ENCODE results near the gene CELSR1. TPM values are rescaled to one million over a fixed set of nuclear protein-coding genes. Genes with fewer than 3 reads are reported as not detected.

The CELSR1 gene
- total and polyA plus RNA-seq, 7 experiments from 2014 or later = 0.36 to 4.7 (median 0.97) TPM

DNA sequence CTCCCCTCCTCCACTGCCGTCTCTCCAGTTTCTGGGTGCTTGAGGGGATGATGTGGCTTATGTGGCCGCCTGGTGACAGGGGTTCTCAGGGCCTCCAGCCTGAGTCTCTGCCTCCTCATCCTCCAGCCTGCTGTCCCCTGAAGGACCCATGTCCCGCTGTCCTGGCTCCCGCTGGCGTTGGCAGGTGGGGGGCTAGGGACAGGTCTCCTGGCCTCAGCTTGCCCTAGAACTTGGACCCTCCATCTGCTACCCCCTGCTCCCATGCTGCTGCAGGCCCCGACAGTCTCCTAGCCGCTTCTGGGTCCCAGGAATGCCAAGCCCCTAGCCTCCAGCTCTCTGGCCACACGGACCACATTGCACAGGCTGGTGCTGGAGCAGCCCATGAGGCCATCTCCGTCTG is 13.9 kb upstream of the CELSR1 start:
- Histone ChIP-seq H3K4me1 (ENCODE audit: control insufficient read depth in 2 of 2, insufficient read depth in 2 of 2, low read length in 2 of 2) (no peaks in the 10 kb centered on the region), H3K9me3 (ENCODE audit: control insufficient read depth in 2 of 3, low read length in 3 of 3) (peaks cover 0 to 10% (median 0%) of the 10 kb centered on the region in 3 experiments), H3K4me3 (ENCODE audit: low read length) (no peak overlapping the region), H3K27ac (ENCODE audit: low read depth, low read length) (no peak overlapping the region), H3K36me3 (ENCODE audit: control insufficient read depth in 2 of 3, insufficient read depth in 3 of 3, low read length in 3 of 3) (no peaks in the 10 kb centered on the region), H3K27me3 (ENCODE audit: control insufficient read depth in 2 of 2, insufficient read depth in 2 of 2, low read length in 2 of 2) (no peaks in the 10 kb centered on the region)
- POLR2A ChIA-PET = no interaction called here
- Mint-ChIP-seq H3K4me3 (no peak overlapping the region), H3K4me1 (no peaks in the 10 kb centered on the region), H3K27me3 (peaks cover 0 to 13% (median 4%) of the 10 kb centered on the region in 5 donors), H3K36me3 (peaks cover 0 to 2% (median 0%) of the 10 kb centered on the region in 5 donors), H3K9me3 (peaks cover 0 to 7% (median 5%) of the 10 kb centered on the region in 11 donors), H3K27ac (no peak overlapping the region)
- no peak for DNase-seq
- intact Hi-C loops (cut with micrococcal nuclease) = no loop called here
- CTCF ChIA-PET = no interaction called here
- no peak for ATAC-seq

DNA sequence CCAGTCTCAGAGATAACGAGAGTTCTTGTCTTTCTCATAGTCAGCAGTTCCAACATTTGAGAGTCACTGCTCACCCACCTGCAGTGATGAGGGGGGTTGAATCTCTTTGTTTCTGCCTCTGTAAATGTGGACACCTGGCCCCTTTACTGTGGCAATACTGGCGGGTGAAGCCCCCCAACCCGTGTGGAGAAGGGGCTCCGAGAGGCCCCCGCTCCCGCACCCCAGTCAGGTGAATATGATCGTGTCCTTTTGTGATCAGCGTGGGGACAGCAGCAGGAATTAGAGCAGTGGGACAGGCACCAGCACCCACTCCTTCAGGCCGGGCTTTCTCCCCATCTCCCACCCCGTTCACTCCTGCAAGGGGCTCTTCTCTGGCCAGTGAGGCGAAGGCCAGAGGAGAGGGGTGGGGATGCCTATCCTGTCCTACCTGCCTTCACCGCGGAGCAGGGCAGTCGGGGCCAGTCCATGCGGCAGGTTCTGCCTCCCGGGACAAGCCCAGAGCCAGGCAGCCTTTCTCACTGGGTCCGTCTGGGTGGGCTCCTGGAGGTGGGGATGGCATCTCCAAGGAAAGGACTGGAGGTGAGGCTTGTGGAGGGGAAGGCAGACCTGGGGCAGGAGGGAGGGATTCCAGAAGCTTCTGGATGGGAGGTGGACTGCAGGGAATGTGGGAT is 12.7 kb upstream of the CELSR1 start:
- ATAC-seq (no peak), DNase-seq (no peak)
- peaks cover 0 to 3% (median 0%) of the 10 kb centered on the region in 7 donors for H3K4me1 Mint-ChIP-seq
- H3K4me1 ChIP-seq (ENCODE audit: control insufficient read depth in 2 of 2, insufficient read depth in 2 of 2, low read length in 2 of 2) = no peaks in the 10 kb centered on the region
- H3K9me3 ChIP-seq (ENCODE audit: control insufficient read depth in 2 of 3, low read length in 3 of 3) = peaks cover 0 to 10% (median 0%) of the 10 kb centered on the region in 3 experiments
- H3K27me3 ChIP-seq (ENCODE audit: control insufficient read depth in 2 of 2, insufficient read depth in 2 of 2, low read length in 2 of 2) = no peaks in the 10 kb centered on the region
- H3K4me3 Mint-ChIP-seq = no peak overlapping the region
- POLR2A ChIA-PET = no interaction called here
- intact Hi-C loops (cut with micrococcal nuclease) = no loop called here
- CTCF ChIA-PET = no interaction called here
- H3K4me3 ChIP-seq (ENCODE audit: low read length) = no peak overlapping the region
- peaks cover 0 to 7% (median 4%) of the 10 kb centered on the region in 11 donors for H3K9me3 Mint-ChIP-seq
- peak overlapping the region in 1 of 9 donors; percentile 40 for H3K27ac Mint-ChIP-seq
- no peak overlapping the region for H3K27ac ChIP-seq (ENCODE audit: low read depth, low read length)
- no peaks in the 10 kb centered on the region for H3K36me3 ChIP-seq (ENCODE audit: control insufficient read depth in 2 of 3, insufficient read depth in 3 of 3, low read length in 3 of 3)
- peaks cover 3 to 17% (median 4%) of the 10 kb centered on the region in 5 donors for H3K27me3 Mint-ChIP-seq
- H3K36me3 Mint-ChIP-seq = peaks cover 0 to 2% (median 0%) of the 10 kb centered on the region in 5 donors

GRCh38 chr22:46549563-46549840 is 12.1 kb upstream of the CELSR1 start:
- peak overlapping the region in 2 of 9 donors; percentile 21 to 40 for H3K27ac Mint-ChIP-seq

DNA sequence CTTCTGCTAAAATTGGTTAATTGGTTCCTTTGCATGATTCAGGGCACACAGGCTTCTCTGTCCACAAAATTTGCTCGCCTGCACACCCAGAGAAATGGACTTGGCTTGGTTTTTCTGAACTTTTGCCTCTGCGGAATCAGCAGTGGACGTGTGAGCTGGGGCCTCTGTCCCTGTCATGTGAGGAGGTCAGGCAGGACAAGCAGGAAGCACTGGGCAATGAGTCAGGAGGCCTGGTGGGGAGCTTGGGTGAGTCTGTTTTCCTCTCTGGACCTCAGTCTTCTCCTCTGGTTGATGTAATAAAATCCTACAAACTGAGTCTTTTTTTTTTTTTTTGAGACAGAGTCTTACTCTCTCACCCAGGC is 10.4 kb upstream of the CELSR1 start:
- Mint-ChIP-seq H3K4me1 (peaks cover 0 to 6% (median 0%) of the 10 kb centered on the region in 7 donors), H3K27ac (no peak overlapping the region), H3K4me3 (no peak overlapping the region), H3K27me3 (peaks cover 0 to 11% (median 6%) of the 10 kb centered on the region in 5 donors), H3K36me3 (no peaks in the 10 kb centered on the region), H3K9me3 (peaks cover 0 to 3% (median 0%) of the 10 kb centered on the region in 11 donors)
- no peak overlapping the region for H3K27ac ChIP-seq (ENCODE audit: low read depth, low read length)
- no peaks in the 10 kb centered on the region for H3K4me1 ChIP-seq (ENCODE audit: control insufficient read depth in 2 of 2, insufficient read depth in 2 of 2, low read length in 2 of 2)
- no peak overlapping the region for H3K4me3 ChIP-seq (ENCODE audit: low read length)
- no peaks in the 10 kb centered on the region for H3K27me3 ChIP-seq (ENCODE audit: control insufficient read depth in 2 of 2, insufficient read depth in 2 of 2, low read length in 2 of 2)
- peaks cover 0 to 8% (median 0%) of the 10 kb centered on the region in 3 experiments for H3K9me3 ChIP-seq (ENCODE audit: control insufficient read depth in 2 of 3, low read length in 3 of 3)
- ChIA-PET POLR2A (no interaction called here), CTCF (no interaction called here)
- no peak for DNase-seq
- no peaks in the 10 kb centered on the region for H3K36me3 ChIP-seq (ENCODE audit: control insufficient read depth in 2 of 3, insufficient read depth in 3 of 3, low read length in 3 of 3)
- intact Hi-C loops (cut with micrococcal nuclease) = no loop called here
- peak; percentile 76 for ATAC-seq

More at GRCh38 chr22:46549563-46549840, 12.1 kb upstream of the CELSR1 start:
- ChIA-PET CTCF (no interaction called here), POLR2A (no interaction called here)
- DNase-seq (no peak), ATAC-seq (no peak)
- Mint-ChIP-seq H3K4me1 (peaks cover 0 to 6% (median 0%) of the 10 kb centered on the region in 7 donors), H3K36me3 (peaks cover 0 to 2% (median 0%) of the 10 kb centered on the region in 5 donors), H3K4me3 (no peak overlapping the region), H3K27me3 (peaks cover 3 to 17% (median 4%) of the 10 kb centered on the region in 5 donors), H3K9me3 (peaks cover 0 to 7% (median 4%) of the 10 kb centered on the region in 11 donors)
- Histone ChIP-seq H3K9me3 (ENCODE audit: control insufficient read depth in 2 of 3, low read length in 3 of 3) (peaks cover 0 to 10% (median 0%) of the 10 kb centered on the region in 3 experiments), H3K36me3 (ENCODE audit: control insufficient read depth in 2 of 3, insufficient read depth in 3 of 3, low read length in 3 of 3) (no peaks in the 10 kb centered on the region), H3K27ac (ENCODE audit: low read depth, low read length) (no peak overlapping the region), H3K4me1 (ENCODE audit: control insufficient read depth in 2 of 2, insufficient read depth in 2 of 2, low read length in 2 of 2) (no peaks in the 10 kb centered on the region), H3K4me3 (ENCODE audit: low read length) (no peak overlapping the region), H3K27me3 (ENCODE audit: control insufficient read depth in 2 of 2, insufficient read depth in 2 of 2, low read length in 2 of 2) (no peaks in the 10 kb centered on the region)
- intact Hi-C loops (cut with micrococcal nuclease) = no loop called here

GRCh38 chr22:46547179-46547882 is 9.9 kb upstream of the CELSR1 start:
- no peaks in the 10 kb centered on the region for H3K4me1 ChIP-seq (ENCODE audit: control insufficient read depth in 2 of 2, insufficient read depth in 2 of 2, low read length in 2 of 2)
- Mint-ChIP-seq H3K36me3 (no peaks in the 10 kb centered on the region), H3K4me1 (peaks cover 0 to 6% (median 0%) of the 10 kb centered on the region in 7 donors)

DNA sequence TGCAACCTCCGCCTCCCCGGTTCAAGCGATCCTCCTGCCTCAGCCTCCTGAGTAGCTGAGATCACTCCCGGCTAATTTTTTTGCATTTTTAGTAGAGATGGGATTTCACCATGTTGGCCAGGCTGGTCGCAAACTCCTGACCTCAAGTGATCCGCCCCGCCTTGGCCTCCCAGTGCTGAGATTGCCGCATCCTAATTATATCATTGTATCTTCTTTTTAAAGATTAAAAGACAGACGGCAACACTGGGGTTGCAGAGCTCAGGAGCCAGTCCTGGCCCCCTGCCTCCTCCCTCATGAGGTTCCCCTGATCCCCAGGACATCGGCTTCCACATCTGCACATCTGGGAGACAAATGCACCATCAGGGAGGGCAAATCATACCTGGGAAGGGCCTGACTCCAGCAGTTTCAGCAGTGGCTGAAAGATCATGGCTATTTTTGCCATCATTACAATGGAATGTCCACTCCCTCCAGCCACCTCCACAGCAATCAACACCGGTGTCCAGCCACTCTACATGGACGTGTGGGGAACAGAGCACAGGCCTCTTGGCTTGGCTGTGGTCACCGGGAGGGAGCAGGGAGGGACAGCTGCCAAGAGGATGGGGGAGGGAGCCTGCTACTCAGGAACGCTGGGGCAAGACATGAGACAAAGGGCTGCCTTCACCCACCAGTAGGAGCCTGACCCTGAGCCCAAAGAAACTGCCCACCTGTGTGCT is 9.2 kb upstream of the CELSR1 start:
- POLR2A ChIA-PET = no interaction called here
- CTCF ChIA-PET = interaction anchor here (0.7 kb wide), 1 partner anchor 14 kb away, joined by 3 read pairs; no protein-coding TSS in a partner anchor

More at GRCh38 chr22:46547179-46547882, 9.9 kb upstream of the CELSR1 start:
- Histone ChIP-seq H3K36me3 (ENCODE audit: control insufficient read depth in 2 of 3, insufficient read depth in 3 of 3, low read length in 3 of 3) (no peaks in the 10 kb centered on the region), H3K27me3 (ENCODE audit: control insufficient read depth in 2 of 2, insufficient read depth in 2 of 2, low read length in 2 of 2) (no peaks in the 10 kb centered on the region), H3K4me3 (ENCODE audit: low read length) (no peak overlapping the region), H3K9me3 (ENCODE audit: control insufficient read depth in 2 of 3, low read length in 3 of 3) (peaks cover 0 to 2% (median 0%) of the 10 kb centered on the region in 3 experiments), H3K27ac (ENCODE audit: low read depth, low read length) (no peak overlapping the region)
- ATAC-seq (no peak), DNase-seq (no peak)
- Mint-ChIP-seq H3K9me3 (peaks cover 0 to 2% (median 0%) of the 10 kb centered on the region in 11 donors), H3K4me3 (no peak overlapping the region), H3K27ac (no peak overlapping the region), H3K27me3 (peaks cover 0 to 13% (median 6%) of the 10 kb centered on the region in 5 donors)
- POLR2A ChIA-PET = no interaction called here
- CTCF ChIA-PET = no interaction called here
- intact Hi-C loops (cut with micrococcal nuclease) = no loop called here

More for the DNA sequence above, 9.2 kb upstream of the CELSR1 start:
- no peak for DNase-seq
- H3K4me3 Mint-ChIP-seq = no peak overlapping the region
- Histone ChIP-seq H3K36me3 (ENCODE audit: control insufficient read depth in 2 of 3, insufficient read depth in 3 of 3, low read length in 3 of 3) (no peaks in the 10 kb centered on the region), H3K27ac (ENCODE audit: low read depth, low read length) (no peak overlapping the region), H3K9me3 (ENCODE audit: control insufficient read depth in 2 of 3, low read length in 3 of 3) (no peaks in the 10 kb centered on the region), H3K27me3 (ENCODE audit: control insufficient read depth in 2 of 2, insufficient read depth in 2 of 2, low read length in 2 of 2) (no peaks in the 10 kb centered on the region), H3K4me3 (ENCODE audit: low read length) (no peak overlapping the region), H3K4me1 (ENCODE audit: control insufficient read depth in 2 of 2, insufficient read depth in 2 of 2, low read length in 2 of 2) (no peaks in the 10 kb centered on the region)
- H3K9me3 Mint-ChIP-seq = peaks cover 0 to 2% (median 0%) of the 10 kb centered on the region in 11 donors
- ATAC-seq = no peak
- no peaks in the 10 kb centered on the region for H3K36me3 Mint-ChIP-seq
- H3K27me3 Mint-ChIP-seq = peaks cover 0 to 14% (median 8%) of the 10 kb centered on the region in 5 donors
- no peak overlapping the region for H3K27ac Mint-ChIP-seq
- intact Hi-C loops (cut with micrococcal nuclease) = no loop called here
- H3K4me1 Mint-ChIP-seq = peaks cover 0 to 6% (median 0%) of the 10 kb centered on the region in 7 donors

All from naive thymus-derived CD4-positive, alpha-beta T cell (primary cell).